VCaP (cell line): ENCODE data around the gene PDCL3.

Experiments
- H3K27ac ChIP-seq: fragments of 450-650 bp; 2 replicates; pipeline ENCODE4 v1.5.1; 2017
- CTCF ChIP-seq: fragments of 450-650 bp; conservative IDR thresholded peaks from 2 replicates; pipeline ENCODE4 v1.5.1; 2017; ENCODE audit warnings: mild to moderate bottlenecking, moderate library complexity

Gene PDCL3

GRCh38 chr2:100611079-100612029 lies 48.6 kb downstream of the PDCL3 start:
- no peak overlapping the region for H3K27ac ChIP-seq
- no peak for TF ChIP-seq CTCF

- TF ChIP-seq CTCF: no peak
- H3K27ac ChIP-seq: no peak overlapping the region
Observed at GRCh38 chr2:100612388-100613000, 49.7 kb downstream of the PDCL3 start.

- no peak for TF ChIP-seq CTCF
- no peak overlapping the region for H3K27ac ChIP-seq
Observed at GRCh38 chr2:100613719-100614118, 50.9 kb downstream of the PDCL3 start.

GRCh38 chr2:100614455-100615000 lies 51.7 kb downstream of the PDCL3 start:
- H3K27ac ChIP-seq: no peak overlapping the region
- no peak for TF ChIP-seq CTCF

- no peak overlapping the region for H3K27ac ChIP-seq
- TF ChIP-seq CTCF: no peak
Observed at GRCh38 chr2:100615471-100615870, 52.7 kb downstream of the PDCL3 start.

GRCh38 chr2:100615886-100616285 lies 53.1 kb downstream of the PDCL3 start:
- TF ChIP-seq CTCF: no peak

GRCh38 chr2:100616841-100617390 lies 54.1 kb downstream of the PDCL3 start:
- no peak for TF ChIP-seq CTCF
- H3K27ac ChIP-seq: no peak overlapping the region

More at GRCh38 chr2:100615886-100616285, 53.1 kb downstream of the PDCL3 start:
- H3K27ac ChIP-seq: no peak overlapping the region
